ENCODE data around the gene PATJ. TPM values are rescaled to one million over a fixed set of nuclear protein-coding genes. Genes with fewer than 3 reads are reported as not detected.
"Not testable (repeated sequence)": the region's sequence is repeated elsewhere in the genome, so short reads cannot be mapped to it uniquely, and the experiment has no call there.

Gene PATJ
- total RNA-seq, 1 donor from 2014 or later = 126 TPM

GRCh38 chr1:61842863-61843514 lies 100.7 kb downstream of the PATJ start:
- Mint-ChIP-seq H3K36me3 (ENCODE audit: insufficient read depth) (peaks cover 6% of the 10 kb centered on the region), H3K27me3 (no peaks in the 10 kb centered on the region), H3K27ac (no peak overlapping the region), H3K4me1 (ENCODE audit: low read depth) (no peaks in the 10 kb centered on the region), H3K4me3 (ENCODE audit: low read depth) (no peak overlapping the region), H3K9me3 (ENCODE audit: low read depth) (no peaks in the 10 kb centered on the region)
- no peak for TF ChIP-seq CTCF (IDR thresholded peaks at IDR 0.05; ENCODE audit: unreplicated experiment)
- DNase-seq (ENCODE audit: low spot score, unreplicated experiment) = no peak

GRCh38 chr1:61844006-61844405 lies 101.7 kb downstream of the PATJ start:
- Mint-ChIP-seq H3K4me3 (ENCODE audit: low read depth) (no peak overlapping the region), H3K36me3 (ENCODE audit: insufficient read depth) (peaks cover 6% of the 10 kb centered on the region), H3K4me1 (ENCODE audit: low read depth) (no peaks in the 10 kb centered on the region), H3K27ac (no peak overlapping the region), H3K9me3 (ENCODE audit: low read depth) (no peaks in the 10 kb centered on the region), H3K27me3 (no peaks in the 10 kb centered on the region)
- no peak for TF ChIP-seq CTCF (IDR thresholded peaks at IDR 0.05; ENCODE audit: unreplicated experiment)
- DNase-seq (ENCODE audit: low spot score, unreplicated experiment) = no peak

GRCh38 chr1:61844664-61845063 lies 102.4 kb downstream of the PATJ start:
- H3K9me3 Mint-ChIP-seq (ENCODE audit: low read depth); H3K36me3 Mint-ChIP-seq (ENCODE audit: insufficient read depth); H3K27me3 Mint-ChIP-seq; H3K4me1 Mint-ChIP-seq (ENCODE audit: low read depth); H3K4me3 Mint-ChIP-seq (ENCODE audit: low read depth); DNase-seq (ENCODE audit: low spot score, unreplicated experiment); H3K27ac Mint-ChIP-seq: not testable (repeated sequence)

GRCh38 chr1:61851235-61851634 lies 109.0 kb downstream of the PATJ start:
- Mint-ChIP-seq H3K9me3 (ENCODE audit: low read depth) (no peaks in the 10 kb centered on the region), H3K27me3 (no peaks in the 10 kb centered on the region), H3K4me1 (ENCODE audit: low read depth) (no peaks in the 10 kb centered on the region), H3K36me3 (ENCODE audit: insufficient read depth) (peaks cover 5% of the 10 kb centered on the region), H3K27ac (peak overlapping the region; percentile 47), H3K4me3 (ENCODE audit: low read depth) (no peak overlapping the region)
- TF ChIP-seq CTCF (IDR thresholded peaks at IDR 0.05; ENCODE audit: unreplicated experiment) = no peak
- DNase-seq (ENCODE audit: low spot score, unreplicated experiment) = no peak

GRCh38 chr1:61851849-61852669 lies 109.8 kb downstream of the PATJ start:
- no peaks in the 10 kb centered on the region for H3K9me3 Mint-ChIP-seq (ENCODE audit: low read depth)
- no peak overlapping the region for H3K4me3 Mint-ChIP-seq (ENCODE audit: low read depth)
- DNase-seq (ENCODE audit: low spot score, unreplicated experiment) = no peak
- H3K27me3 Mint-ChIP-seq = no peaks in the 10 kb centered on the region
- H3K4me1 Mint-ChIP-seq (ENCODE audit: low read depth) = no peaks in the 10 kb centered on the region
- H3K36me3 Mint-ChIP-seq (ENCODE audit: insufficient read depth) = peaks cover 5% of the 10 kb centered on the region
- no peak overlapping the region for H3K27ac Mint-ChIP-seq
- peak; percentile 81 for TF ChIP-seq CTCF (IDR thresholded peaks at IDR 0.05; ENCODE audit: unreplicated experiment)

- TF ChIP-seq CTCF (IDR thresholded peaks at IDR 0.05; ENCODE audit: unreplicated experiment) = no peak
- Mint-ChIP-seq H3K9me3 (ENCODE audit: low read depth) (no peaks in the 10 kb centered on the region), H3K27me3 (no peaks in the 10 kb centered on the region), H3K27ac (no peak overlapping the region), H3K36me3 (ENCODE audit: insufficient read depth) (peaks cover 6% of the 10 kb centered on the region), H3K4me3 (ENCODE audit: low read depth) (no peak overlapping the region), H3K4me1 (ENCODE audit: low read depth) (no peaks in the 10 kb centered on the region)
- no peak for DNase-seq (ENCODE audit: low spot score, unreplicated experiment)
Observed at GRCh38 chr1:61852670-61853015, 110.4 kb downstream of the PATJ start.
